Activated naive CD4-positive, alpha-beta T cell treated with anti-CD3 and anti-CD28 coated beads, Interleukin-2, amount 50 U/mL, for 24 hours (primary cell): ENCODE data around the gene TAS1R3.

Source experiments
- H3K27ac Mint-ChIP-seq: one replicate; pipeline ENCODE4 v1.8.0; 2021; ENCODE audit warnings: mild to moderate bottlenecking, mixed read lengths
- H3K27me3 Mint-ChIP-seq: one replicate; pipeline ENCODE4 v1.8.0; 2021; ENCODE audit warnings: mixed read lengths
- H3K36me3 Mint-ChIP-seq: one replicate; pipeline ENCODE4 v1.8.0; 2021; ENCODE audit warnings: mixed read lengths
- H3K4me1 Mint-ChIP-seq: one replicate; pipeline ENCODE4 v1.8.0; 2021; ENCODE audit warnings: mixed read lengths
- H3K4me3 Mint-ChIP-seq: one replicate; pipeline ENCODE4 v1.8.0; 2021; ENCODE audit warnings: mild to moderate bottlenecking, mixed read lengths
- H3K9me3 Mint-ChIP-seq: one replicate; pipeline ENCODE4 v1.8.0; 2021; ENCODE audit warnings: mixed read lengths

The TAS1R3 gene

DNA sequence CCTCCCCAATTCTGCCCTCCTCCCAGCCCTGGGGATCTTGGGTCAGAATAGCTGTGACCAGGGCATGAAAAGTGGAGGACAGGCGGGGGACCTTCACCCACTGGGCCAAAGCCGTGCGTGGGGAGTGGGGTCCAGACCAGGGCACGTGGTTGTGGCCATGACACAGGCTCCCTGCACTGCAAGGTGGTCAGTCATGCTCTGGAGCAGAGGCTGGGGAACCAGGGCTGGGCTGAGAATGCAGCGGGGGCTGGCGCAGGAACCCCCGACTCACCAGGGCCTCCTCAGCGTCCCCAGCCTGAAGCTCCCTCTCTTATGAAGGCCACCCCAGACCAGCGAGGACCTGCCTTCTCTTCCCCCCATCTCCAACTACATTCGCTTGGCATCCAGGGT, 15.4 kb downstream of the TAS1R3 start:
- no peak overlapping the region for H3K27ac Mint-ChIP-seq

GRCh38 chr1:1347026-1347595, 16.0 kb downstream of the TAS1R3 start:
- no peak overlapping the region for H3K27ac Mint-ChIP-seq
- H3K27me3 Mint-ChIP-seq = no peaks in the 10 kb centered on the region
- no peaks in the 10 kb centered on the region for H3K9me3 Mint-ChIP-seq
- peak overlapping the region; percentile 78 for H3K4me3 Mint-ChIP-seq
- H3K4me1 Mint-ChIP-seq = peaks cover 16% of the 10 kb centered on the region
- no peaks in the 10 kb centered on the region for H3K36me3 Mint-ChIP-seq

More for the DNA sequence above, 15.4 kb downstream of the TAS1R3 start:
- Mint-ChIP-seq H3K36me3 (no peaks in the 10 kb centered on the region), H3K27me3 (no peaks in the 10 kb centered on the region), H3K4me3 (peak overlapping the region; percentile 78), H3K9me3 (no peaks in the 10 kb centered on the region), H3K4me1 (peaks cover 16% of the 10 kb centered on the region)

DNA sequence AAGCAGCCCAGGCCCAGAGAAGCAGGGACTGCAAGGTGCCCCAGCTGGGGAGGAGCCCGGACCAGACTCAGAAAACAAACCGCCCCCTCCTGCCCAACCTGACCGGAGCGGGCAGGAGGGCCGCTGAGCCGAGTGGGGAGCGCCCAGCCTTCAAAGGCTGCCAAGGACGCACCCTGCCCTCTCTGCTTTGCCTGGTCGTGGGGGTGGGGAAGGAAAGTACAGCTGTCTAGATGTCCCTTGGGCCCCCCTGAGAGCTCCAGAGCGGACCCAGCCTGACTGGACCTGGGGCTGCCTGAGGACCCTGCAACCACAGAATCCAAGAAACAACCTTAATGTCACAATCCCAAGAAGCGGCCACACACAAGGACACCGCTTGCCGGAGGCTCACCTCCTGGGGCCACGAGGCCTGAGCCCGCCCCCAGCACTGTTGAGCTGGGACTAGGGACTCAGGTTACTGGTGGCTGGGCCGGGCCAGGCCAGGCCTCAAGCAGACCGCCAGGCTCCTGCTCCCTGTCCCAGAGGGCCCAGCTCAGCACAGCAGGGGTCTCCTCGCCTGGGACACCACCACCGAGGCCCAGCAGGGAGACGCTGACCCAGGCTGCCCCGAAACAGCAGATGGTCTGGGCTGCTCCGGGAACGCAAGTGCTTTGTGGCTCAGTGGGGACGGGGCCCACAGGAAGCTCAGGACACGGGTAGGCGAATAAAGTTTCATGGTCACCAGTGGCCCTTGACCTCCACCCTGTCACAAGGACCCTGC, 16.8 kb downstream of the TAS1R3 start:
- H3K4me1 Mint-ChIP-seq = peaks cover 23% of the 10 kb centered on the region
- H3K27me3 Mint-ChIP-seq = peaks cover 3% of the 10 kb centered on the region
- no peaks in the 10 kb centered on the region for H3K36me3 Mint-ChIP-seq
- H3K9me3 Mint-ChIP-seq = no peaks in the 10 kb centered on the region
- H3K27ac Mint-ChIP-seq = no peak overlapping the region
- peak overlapping the region; percentile 78 for H3K4me3 Mint-ChIP-seq

DNA sequence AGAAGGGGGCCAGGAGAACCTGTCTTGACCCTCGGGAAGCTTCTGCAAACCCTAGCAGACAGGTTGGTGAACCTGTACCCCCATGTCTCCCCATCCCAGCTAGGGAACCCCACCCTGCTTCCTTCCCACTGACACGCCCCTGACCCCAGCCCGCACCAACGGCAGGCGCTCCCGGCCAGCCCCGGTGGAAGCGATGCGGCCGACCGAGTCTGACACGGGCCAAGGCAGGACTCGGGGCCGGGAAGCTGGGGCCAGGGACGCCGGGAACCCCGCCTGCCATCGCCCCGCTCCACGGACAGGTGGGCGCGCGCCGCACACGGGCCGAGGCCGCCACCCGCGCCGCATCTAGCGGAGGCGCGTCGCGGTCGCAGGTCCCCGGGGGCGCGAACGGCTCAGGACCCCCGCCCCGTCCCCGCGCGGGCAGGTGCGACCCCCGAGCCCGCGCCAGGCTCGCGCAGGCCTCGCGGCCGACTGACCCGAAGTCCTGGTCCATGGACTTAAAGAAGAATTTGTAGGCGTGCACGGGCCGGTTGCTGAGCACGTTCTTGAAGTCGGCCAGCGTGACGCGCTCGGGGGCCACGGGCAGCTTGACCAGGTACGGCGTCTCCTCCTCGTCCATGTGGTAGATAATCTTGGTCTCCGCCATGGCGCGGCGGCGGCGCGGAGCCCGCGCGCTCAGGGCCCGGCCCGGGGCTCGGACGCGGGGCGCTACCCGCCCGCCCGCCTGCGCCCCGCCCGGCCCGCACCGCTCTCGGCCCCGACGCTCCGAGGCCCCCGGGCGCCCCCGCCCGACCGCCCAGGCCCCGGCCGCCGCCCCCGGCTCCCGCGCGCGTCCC, 17.6 kb downstream of the TAS1R3 start:
- H3K4me1 Mint-ChIP-seq = peaks cover 26% of the 10 kb centered on the region
- H3K27ac Mint-ChIP-seq = peak overlapping the region; percentile 70

DNA sequence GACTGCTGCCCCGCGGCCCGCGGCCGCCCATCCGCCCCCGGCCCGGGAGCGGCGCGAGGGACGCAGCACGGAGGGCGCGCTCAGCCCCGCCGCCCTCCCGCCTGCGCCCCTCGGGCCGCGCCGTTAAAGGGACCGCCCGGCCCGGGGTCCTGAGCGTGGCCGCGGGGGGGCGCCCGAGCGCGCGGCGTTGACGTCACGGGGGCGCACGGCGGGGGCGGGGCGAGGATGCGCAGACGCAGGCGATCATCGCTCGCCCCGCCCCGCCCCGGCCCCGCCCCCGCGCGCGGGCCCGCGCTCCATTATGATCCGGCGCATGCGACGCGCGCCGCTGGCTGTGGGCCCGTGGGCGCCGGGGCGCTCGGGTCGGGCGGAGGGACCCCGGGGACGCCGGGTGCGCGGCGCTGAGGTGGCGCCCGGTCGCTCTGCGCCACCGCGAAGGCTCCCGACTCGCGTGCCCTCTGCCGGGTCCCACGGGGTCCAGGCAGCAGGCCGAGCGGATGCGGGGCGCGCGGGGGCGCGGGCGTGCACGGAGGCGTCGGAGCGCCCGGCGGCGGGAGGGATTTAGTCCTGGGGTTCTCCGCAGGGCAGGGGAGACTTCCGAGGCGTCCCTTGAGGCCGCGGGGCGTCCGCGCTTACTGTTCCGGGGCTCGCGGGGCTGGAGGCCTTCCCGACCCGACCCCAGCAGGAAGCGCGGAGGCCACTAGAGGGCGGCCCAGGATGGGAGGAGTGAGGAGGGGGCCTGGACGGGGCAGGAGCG, 18.4 kb downstream of the TAS1R3 start, which contains the start of gene DVL1:
DVL1 (minus strand) TSS at position 163 of the 757 bp plus-strand sequence. CDS start 353 bp downstream, outside the sequence.
- Mint-ChIP-seq H3K4me3 (peak within 1 kb of the TSS; percentile 78), H3K27ac (peak within 1 kb of the TSS; percentile 70), H3K36me3 (no peaks in the 10 kb centered on the region), H3K4me1 (peaks cover 29% of the 10 kb centered on the region), H3K9me3 (no peaks in the 10 kb centered on the region), H3K27me3 (peaks cover 3% of the 10 kb centered on the region)

More for the DNA sequence above, 17.6 kb downstream of the TAS1R3 start:
- no peaks in the 10 kb centered on the region for H3K9me3 Mint-ChIP-seq
- H3K4me3 Mint-ChIP-seq = peak overlapping the region; percentile 78
- no peaks in the 10 kb centered on the region for H3K36me3 Mint-ChIP-seq
- H3K27me3 Mint-ChIP-seq = peaks cover 3% of the 10 kb centered on the region

DNA sequence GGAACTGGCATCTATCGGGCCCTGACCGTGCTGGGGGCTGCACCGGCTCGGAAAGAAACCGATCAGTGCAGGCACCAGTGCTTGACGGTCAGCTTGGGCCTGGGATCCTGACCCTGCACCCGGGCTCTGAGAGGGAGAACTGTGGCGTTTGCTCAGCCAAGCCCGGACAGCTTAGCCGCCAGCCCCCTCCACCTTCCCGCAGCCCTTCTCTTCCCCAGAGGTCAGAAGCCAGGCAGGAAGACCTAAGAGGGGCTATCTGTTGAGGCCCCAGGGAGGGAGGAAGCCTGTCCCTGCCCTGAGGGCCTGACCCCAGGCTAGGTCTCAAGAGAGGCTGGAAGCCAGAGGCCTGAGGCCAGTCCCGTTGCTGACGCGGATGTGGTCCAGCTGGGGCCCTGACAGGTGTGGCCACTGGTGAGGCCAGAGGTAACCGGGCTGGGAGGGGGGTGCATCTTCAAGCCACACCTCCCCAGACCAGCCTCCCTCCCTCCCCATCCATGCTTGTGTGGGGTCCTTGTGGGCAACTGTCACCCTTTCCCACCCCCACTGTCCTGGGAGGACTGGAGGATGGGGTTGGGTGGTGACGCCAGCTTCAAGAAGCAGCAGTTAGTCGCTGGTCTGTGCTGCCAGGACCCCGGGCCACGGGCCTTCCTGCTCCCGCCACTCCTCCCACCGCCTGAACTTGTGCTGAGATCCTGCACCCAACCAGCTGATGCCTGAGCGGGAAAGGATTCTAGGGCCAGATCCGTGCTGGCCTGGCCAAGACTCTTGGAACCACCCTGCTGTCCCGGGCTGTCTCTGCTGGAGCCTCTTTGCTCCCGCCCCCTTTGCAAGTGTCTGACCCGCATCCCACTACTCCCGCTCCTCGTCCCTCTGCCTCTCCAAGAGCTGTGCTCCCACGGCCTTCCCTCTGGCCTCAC, 20.7 kb downstream of the TAS1R3 start:
- H3K27ac Mint-ChIP-seq = peak overlapping the region; percentile 52
- peaks cover 3% of the 10 kb centered on the region for H3K27me3 Mint-ChIP-seq
- H3K4me1 Mint-ChIP-seq = peaks cover 25% of the 10 kb centered on the region
- peak overlapping the region; percentile 64 for H3K4me3 Mint-ChIP-seq
- H3K9me3 Mint-ChIP-seq = no peaks in the 10 kb centered on the region
- no peaks in the 10 kb centered on the region for H3K36me3 Mint-ChIP-seq

- peak overlapping the region; percentile 64 for H3K4me3 Mint-ChIP-seq
- no peaks in the 10 kb centered on the region for H3K36me3 Mint-ChIP-seq
- H3K27ac Mint-ChIP-seq = peak overlapping the region; percentile 52
- no peaks in the 10 kb centered on the region for H3K9me3 Mint-ChIP-seq
- H3K4me1 Mint-ChIP-seq = peaks cover 14% of the 10 kb centered on the region
- H3K27me3 Mint-ChIP-seq = peaks cover 6% of the 10 kb centered on the region
These were observed 21.8 kb downstream of the TAS1R3 start for GRCh38 chr1:1352786-1353388.

- H3K4me3 Mint-ChIP-seq = no peak overlapping the region
These were observed 22.5 kb downstream of the TAS1R3 start for GRCh38 chr1:1353389-1354151.

DNA sequence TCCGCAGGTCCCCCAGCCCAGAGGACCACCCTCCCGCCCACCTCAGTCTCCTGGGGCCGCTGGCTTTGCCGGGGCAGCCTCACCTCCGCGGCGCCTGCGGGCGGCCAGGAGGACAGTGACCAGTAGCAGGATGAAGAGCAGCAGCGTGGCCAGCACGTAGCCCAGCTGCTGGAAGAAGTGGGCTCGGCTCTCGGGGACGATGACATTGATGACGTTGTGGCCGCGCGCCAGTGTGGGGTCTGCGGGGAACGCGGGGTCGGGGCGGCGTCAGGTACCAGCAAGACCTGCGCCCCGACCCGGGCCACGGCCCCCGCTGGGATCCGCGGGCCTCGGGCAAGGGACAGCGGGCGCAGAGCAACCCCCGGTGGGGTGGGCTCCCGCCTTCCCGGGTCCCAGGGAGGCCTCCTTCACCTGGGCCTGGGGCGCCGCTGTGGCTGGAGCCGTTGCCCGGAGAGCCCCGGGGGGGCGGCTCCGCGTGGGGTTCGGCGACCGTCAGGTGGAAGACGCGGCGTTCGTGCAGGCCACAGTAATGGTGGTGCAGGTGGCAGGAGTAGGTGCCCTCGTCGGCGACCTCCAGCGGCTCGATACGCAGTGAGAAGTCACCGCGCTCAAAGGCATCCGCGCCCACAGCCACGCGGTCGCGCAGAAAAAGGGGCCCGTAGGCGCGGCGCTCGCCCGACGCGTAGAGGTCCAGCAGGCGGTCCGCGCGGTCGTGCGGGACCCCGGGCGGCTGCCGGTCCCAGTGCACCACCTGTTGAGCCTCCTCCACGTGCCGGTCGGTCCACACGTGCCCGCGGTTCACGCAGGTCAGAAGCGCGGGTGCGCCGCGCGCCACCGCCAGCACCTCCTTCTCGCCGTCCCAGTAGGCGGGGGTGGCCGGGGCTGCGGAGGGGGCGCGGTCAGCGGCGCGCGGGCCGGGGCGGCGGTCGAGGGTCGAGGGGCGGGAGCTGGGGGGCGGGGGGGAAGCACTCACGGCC, 23.5 kb downstream of the TAS1R3 start:
- Mint-ChIP-seq H3K9me3 (no peaks in the 10 kb centered on the region), H3K4me3 (peak overlapping the region; percentile 69), H3K27ac (no peak overlapping the region), H3K4me1 (peaks cover 21% of the 10 kb centered on the region), H3K27me3 (peaks cover 6% of the 10 kb centered on the region), H3K36me3 (no peaks in the 10 kb centered on the region)

More at GRCh38 chr1:1353389-1354151, 22.5 kb downstream of the TAS1R3 start:
- no peaks in the 10 kb centered on the region for H3K9me3 Mint-ChIP-seq
- peaks cover 6% of the 10 kb centered on the region for H3K27me3 Mint-ChIP-seq
- H3K4me1 Mint-ChIP-seq = peaks cover 14% of the 10 kb centered on the region
- no peaks in the 10 kb centered on the region for H3K36me3 Mint-ChIP-seq
- H3K27ac Mint-ChIP-seq = no peak overlapping the region

DNA sequence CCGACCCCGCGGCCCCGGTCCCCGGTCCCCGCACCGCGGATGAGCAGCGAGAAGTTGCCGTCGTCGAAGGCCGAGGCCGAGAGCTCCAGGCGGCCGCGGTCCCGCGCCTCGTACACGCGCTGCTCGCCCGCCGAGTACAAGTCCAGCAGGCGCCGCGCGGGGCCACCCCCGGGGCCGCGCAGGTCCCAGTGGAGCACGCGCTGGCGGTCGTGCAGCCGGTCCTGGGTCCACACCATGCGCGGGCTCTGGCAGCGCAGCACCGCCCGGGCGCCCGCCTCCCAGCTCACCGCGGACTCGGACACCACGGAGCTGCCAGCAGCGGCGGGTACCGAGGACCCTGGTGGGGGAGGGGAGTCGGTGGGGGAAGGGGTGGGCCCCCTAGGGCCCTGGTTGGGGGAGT, 24.3 kb downstream of the TAS1R3 start:
- Mint-ChIP-seq H3K36me3 (no peaks in the 10 kb centered on the region), H3K27me3 (peaks cover 6% of the 10 kb centered on the region), H3K4me3 (no peak overlapping the region), H3K9me3 (no peaks in the 10 kb centered on the region), H3K4me1 (peaks cover 21% of the 10 kb centered on the region), H3K27ac (no peak overlapping the region)

DNA sequence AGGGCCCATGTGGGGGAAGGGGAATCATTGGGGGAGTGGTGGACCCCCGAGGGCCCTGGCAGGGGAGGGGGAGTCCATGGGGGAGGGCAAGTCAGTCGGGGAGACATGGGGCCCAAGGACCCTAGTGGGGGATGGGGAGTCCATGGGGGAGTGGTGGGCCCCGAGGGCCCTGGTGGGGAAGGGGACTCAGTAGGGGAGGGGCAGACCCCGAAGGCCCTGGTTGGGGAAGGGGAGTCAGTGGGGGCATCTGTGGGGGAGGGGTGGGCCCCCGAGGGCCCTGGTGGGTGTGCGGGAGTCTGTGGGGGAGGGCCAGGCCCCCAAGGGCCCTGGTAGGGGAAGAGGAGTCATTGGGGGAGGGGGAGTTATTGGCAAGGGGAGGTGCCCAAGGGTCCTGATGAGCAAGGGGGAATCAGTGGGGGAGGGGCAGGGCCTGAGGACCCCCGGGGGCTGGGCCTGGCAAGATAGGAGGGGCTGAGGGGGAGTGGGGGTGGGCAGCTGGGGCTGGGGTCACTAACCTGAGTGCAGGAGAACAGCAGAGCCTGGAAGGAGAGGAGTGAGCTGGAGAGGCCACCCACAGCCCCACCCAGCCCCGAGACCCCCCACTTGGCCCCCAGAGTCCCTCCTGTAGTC, 25.2 kb downstream of the TAS1R3 start:
- Mint-ChIP-seq H3K36me3 (no peaks in the 10 kb centered on the region), H3K27me3 (peaks cover 6% of the 10 kb centered on the region), H3K4me3 (no peak overlapping the region), H3K9me3 (no peaks in the 10 kb centered on the region), H3K27ac (no peak overlapping the region), H3K4me1 (peaks cover 21% of the 10 kb centered on the region)

DNA sequence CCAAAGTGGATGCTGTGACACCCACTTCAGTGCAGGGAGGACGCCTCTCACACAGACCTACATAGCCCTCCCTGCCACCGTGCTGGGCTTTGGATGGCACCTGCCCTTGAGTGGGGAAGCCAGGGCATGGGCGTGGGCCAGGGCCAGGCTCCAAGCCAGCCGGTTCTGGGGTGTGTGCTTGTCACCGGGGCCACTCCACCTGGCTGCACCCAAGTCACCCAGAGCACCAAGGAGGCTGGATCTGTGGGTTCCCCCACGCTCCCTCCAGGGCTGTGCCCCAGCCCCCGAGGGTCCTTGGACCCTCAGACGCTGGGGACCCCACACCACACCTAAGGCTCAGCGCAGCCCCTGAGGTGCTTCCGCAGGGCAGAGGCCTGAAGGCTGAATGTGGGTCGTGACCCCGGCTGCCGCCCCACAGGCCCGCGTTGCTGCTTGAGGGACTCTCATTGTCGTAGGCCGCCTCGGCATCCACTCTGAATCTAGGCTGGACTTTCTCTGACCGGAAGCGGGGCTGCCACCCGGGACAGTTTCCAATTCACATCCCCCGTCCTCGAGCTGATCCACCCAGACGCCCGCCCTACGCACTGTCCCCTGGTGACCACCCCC, 25.8 kb downstream of the TAS1R3 start:
- peaks cover 6% of the 10 kb centered on the region for H3K27me3 Mint-ChIP-seq
- no peak overlapping the region for H3K27ac Mint-ChIP-seq
- H3K4me3 Mint-ChIP-seq = no peak overlapping the region
- H3K9me3 Mint-ChIP-seq = no peaks in the 10 kb centered on the region
- no peaks in the 10 kb centered on the region for H3K36me3 Mint-ChIP-seq
- H3K4me1 Mint-ChIP-seq = peaks cover 21% of the 10 kb centered on the region
